Neural progenitor cell (in vitro differentiated cells): Measurements from ENCODE around the gene PIGR. TPM values are rescaled to one million over a fixed set of nuclear protein-coding genes. Genes with fewer than 3 reads are reported as not detected.

Source experiments
- DNase-seq: peaks from one replicate; pipeline ENCODE4 v3.0.0-alpha.2; 2016; ENCODE audit warnings: low spot score
- H2AFZ ChIP-seq: fragments of 200-600 bp; sonication (generic); replicated peaks from 2 replicates; pipeline ENCODE4 v1.6.1; 2016; ENCODE audit warnings: antibody characterized with exemption
- H3F3A ChIP-seq: fragments of 200-600 bp; sonication (generic); 2 replicates; pipeline ENCODE4 v1.6.1; 2016; ENCODE audit warnings: antibody characterized with exemption, low read depth
- H3K27ac ChIP-seq: fragments of 200-600 bp; sonication (generic); 2 replicates; pipeline ENCODE4 v1.5.1; 2016; ENCODE audit warnings: mild to moderate bottlenecking
- H3K27me3 ChIP-seq: fragments of 200-600 bp; sonication (generic); 2 replicates; pipeline ENCODE4 v1.6.1; 2016; ENCODE audit warnings: mild to moderate bottlenecking, moderate library complexity
- H3K36me3 ChIP-seq: fragments of 200-600 bp; sonication (generic); 2 replicates; pipeline ENCODE4 v1.5.1; 2016
- H3K4me1 ChIP-seq: fragments of 200-600 bp; sonication (generic); 2 replicates; pipeline ENCODE4 v1.6.1; 2016; ENCODE audit warnings: mixed run types
- H3K4me2 ChIP-seq: fragments of 200-600 bp; sonication (generic); 2 replicates; pipeline ENCODE4 v1.6.1; 2016
- H3K4me3 ChIP-seq: fragments of 200-600 bp; sonication (generic); 2 replicates; pipeline ENCODE4 v1.5.1; 2016
- H3K79me2 ChIP-seq: fragments of 200-600 bp; sonication (generic); 2 replicates; pipeline ENCODE4 v1.6.1; 2016; ENCODE audit warnings: low read depth
- H3K9ac ChIP-seq: fragments of 200-600 bp; sonication (generic); 2 replicates; pipeline ENCODE4 v1.6.1; 2016
- H3K9me3 ChIP-seq: fragments of 200-600 bp; sonication (generic); 2 replicates; pipeline ENCODE4 v1.5.1; 2016; ENCODE audit warnings: low read depth
- H4K20me1 ChIP-seq: fragments of 200-600 bp; sonication (generic); 2 replicates; pipeline ENCODE4 v1.6.1; 2016; ENCODE audit warnings: low read depth
- H3K27ac Mint-ChIP-seq: 3 replicates; pipeline ENCODE4 v1.8.0; 2021; ENCODE audit warnings: mixed read lengths
- H3K27me3 Mint-ChIP-seq: 2 replicates; pipeline ENCODE4 v1.8.0; 2022; ENCODE audit warnings: low read depth, mild to moderate bottlenecking, inconsistent platforms, moderate library complexity, mixed read lengths; ENCODE audit not compliant: insufficient read depth
- H3K36me3 Mint-ChIP-seq: 3 replicates; pipeline ENCODE4 v1.8.0; 2021; ENCODE audit warnings: mixed read lengths
- H3K4me1 Mint-ChIP-seq: 3 replicates; pipeline ENCODE4 v1.8.0; 2021; ENCODE audit warnings: mixed read lengths
- H3K4me3 Mint-ChIP-seq: 3 replicates; pipeline ENCODE4 v1.8.0; 2021; ENCODE audit warnings: mild to moderate bottlenecking, moderate library complexity, mixed read lengths
- H3K9me3 Mint-ChIP-seq: 3 replicates; pipeline ENCODE4 v1.8.0; 2020; ENCODE audit warnings: mixed read lengths
- CTCF ChIP-seq: fragments of 200-600 bp; sonication (generic); IDR thresholded peaks from 2 replicates; pipeline ENCODE4 v1.5.1; 2017; ENCODE audit warnings: antibody characterized with exemption, mild to moderate bottlenecking
- EZH2 ChIP-seq: fragments of 200-600 bp; sonication (generic); IDR thresholded peaks from 2 replicates; pipeline ENCODE4 v1.6.1; 2017; ENCODE audit warnings: antibody characterized with exemption, mild to moderate bottlenecking, moderate library complexity
- EZH2phosphoT487 ChIP-seq: fragments of 200-600 bp; sonication (generic); IDR thresholded peaks from 2 replicates; pipeline ENCODE4 v1.6.1; 2017; ENCODE audit warnings: antibody characterized with exemption
- total RNA-seq: library from RNA; depleted of rRNA; stranded (reverse); fragments of >200 nt; gene quantifications from 2 replicates; pipeline ENCODE4 v1.2.3, GENCODE V29; 2015; ENCODE audit warnings: low replicate concordance

Gene PIGR
- total RNA-seq, 1 donor from 2014 or later: not detected

- no peaks in the 10 kb centered on the region for H3K4me1 ChIP-seq
- no peak for TF ChIP-seq CTCF
- no peak for TF ChIP-seq EZH2phosphoT487
- TF ChIP-seq EZH2: no peak
- H3F3A ChIP-seq: no peaks in the 10 kb centered on the region
- no peak within 1 kb of the TSS for H2AFZ ChIP-seq
- no peak within 1 kb of the TSS for H3K4me2 ChIP-seq
- H3K79me2 ChIP-seq: no peaks in the 10 kb centered on the region
- H3K4me3 ChIP-seq: no peak within 1 kb of the TSS
- H3K27me3 ChIP-seq: no peaks in the 10 kb centered on the region
- no peaks in the 10 kb centered on the region for H3K9me3 ChIP-seq
- Mint-ChIP-seq H3K4me3 (no peak within 1 kb of the TSS), H3K27me3 (peaks cover 6% of the 10 kb centered on the region), H3K27ac (no peak within 1 kb of the TSS), H3K36me3 (no peaks in the 10 kb centered on the region), H3K4me1 (no peaks in the 10 kb centered on the region), H3K9me3 (no peaks in the 10 kb centered on the region)
- no peak within 1 kb of the TSS for H3K9ac ChIP-seq
- no peak for DNase-seq
- no peak within 1 kb of the TSS for H3K27ac ChIP-seq
- no peaks in the 10 kb centered on the region for H3K36me3 ChIP-seq
- H4K20me1 ChIP-seq: no peaks in the 10 kb centered on the region
These were observed 24.2 kb upstream of the PIGR start, which contains the start of gene FCAMR for GRCh38 chr1:206970446-206970845. Gene FCAMR (minus strand): TSS chr1:206970460. CDS start chr1:206970125, 335 bp downstream.

- Mint-ChIP-seq H3K36me3 (no peaks in the 10 kb centered on the region), H3K4me1 (no peaks in the 10 kb centered on the region), H3K4me3 (no peak overlapping the region), H3K9me3 (no peaks in the 10 kb centered on the region), H3K27me3 (peaks cover 6% of the 10 kb centered on the region), H3K27ac (no peak overlapping the region)
- H3F3A ChIP-seq: no peaks in the 10 kb centered on the region
- H3K4me2 ChIP-seq: no peak overlapping the region
- TF ChIP-seq EZH2: no peak
- no peak for TF ChIP-seq CTCF
- TF ChIP-seq EZH2phosphoT487: no peak
- no peaks in the 10 kb centered on the region for H4K20me1 ChIP-seq
- H3K9me3 ChIP-seq: no peaks in the 10 kb centered on the region
- H3K4me1 ChIP-seq: no peaks in the 10 kb centered on the region
- no peak for DNase-seq
- H3K36me3 ChIP-seq: no peaks in the 10 kb centered on the region
- no peak overlapping the region for H2AFZ ChIP-seq
- no peak overlapping the region for H3K4me3 ChIP-seq
- no peaks in the 10 kb centered on the region for H3K27me3 ChIP-seq
- no peak overlapping the region for H3K9ac ChIP-seq
- H3K27ac ChIP-seq: no peak overlapping the region
- no peaks in the 10 kb centered on the region for H3K79me2 ChIP-seq
These were observed 22.8 kb upstream of the PIGR start for GRCh38 chr1:206969090-206969489.

GRCh38 chr1:206967096-206967849, 21.0 kb upstream of the PIGR start:
- peaks cover 6% of the 10 kb centered on the region for H3K27me3 Mint-ChIP-seq
- Histone ChIP-seq H3K36me3 (no peaks in the 10 kb centered on the region), H3K27me3 (no peaks in the 10 kb centered on the region), H3K4me3 (no peak overlapping the region), H4K20me1 (no peaks in the 10 kb centered on the region), H3K9ac (no peak overlapping the region), H3K4me2 (no peak overlapping the region), H3K79me2 (no peaks in the 10 kb centered on the region), H3K27ac (no peak overlapping the region), H3K4me1 (no peaks in the 10 kb centered on the region), H3F3A (no peaks in the 10 kb centered on the region), H3K9me3 (no peaks in the 10 kb centered on the region), H2AFZ (no peak overlapping the region)
- no peak overlapping the region for H3K4me3 Mint-ChIP-seq
- no peaks in the 10 kb centered on the region for H3K9me3 Mint-ChIP-seq
- TF ChIP-seq EZH2: no peak
- no peak for TF ChIP-seq CTCF
- no peak for TF ChIP-seq EZH2phosphoT487
- no peak for DNase-seq
- no peaks in the 10 kb centered on the region for H3K36me3 Mint-ChIP-seq
- H3K27ac Mint-ChIP-seq: peak overlapping the region; percentile 57
- H3K4me1 Mint-ChIP-seq: no peaks in the 10 kb centered on the region
